Ovary (tissue), 3 donors: ENCODE results near the gene SLC9A9.

Source experiments
- CTCF ChIP-seq, 3 donors: fragments of 450-650 bp in 2 of 3; fragments of 200-600 bp in 1 of 3; IDR thresholded peaks; one replicate each; pipeline versions ENCODE4 v1.5.1 to v1.8.0; 2016 to 2022; ENCODE audit warnings: antibody characterized with exemption in 3 of 3, mild to moderate bottlenecking in 1 of 3
- EP300 ChIP-seq: sonication (generic); formaldehyde crosslinking; IDR thresholded peaks from one replicate; pipeline ENCODE4 v1.6.1; 2017; ENCODE audit warnings: antibody characterized with exemption
- POLR2A ChIP-seq: fragments of 450-650 bp; IDR thresholded peaks from one replicate; pipeline ENCODE4 v1.6.1; 2017; ENCODE audit warnings: antibody characterized with exemption, mild to moderate bottlenecking, moderate library complexity
- donor health status: DM: no; HTN: no; CAD: no.

GRCh38 chr3:143755978-143756377, 92.3 kb downstream of the SLC9A9 start:
- TF ChIP-seq POLR2A = no peak
- TF ChIP-seq CTCF (IDR thresholded peaks at IDR 0.05) = no peak
- no peak for TF ChIP-seq EP300
